Gastroesophageal sphincter (tissue), 3 donors: ENCODE results near the gene BMP5.

Experiments
- CTCF ChIP-seq, 4 experiments: fragments of 200-600 bp in 2 of 4; fragments of 450-650 bp in 2 of 4; sonication (generic) in 1 of 4; IDR thresholded peaks; one replicate each; pipeline ENCODE4 v1.5.1; 2017 to 2019; ENCODE audit warnings: antibody characterized with exemption in 4 of 4, mild to moderate bottlenecking in 2 of 4, moderate library complexity in 2 of 4
- POLR2AphosphoS5 ChIP-seq: sonication (generic); formaldehyde crosslinking; IDR thresholded peaks from one replicate; pipeline ENCODE4 v1.6.1; 2017; ENCODE audit warnings: antibody characterized with exemption

- TF ChIP-seq CTCF (IDR thresholded peaks at IDR 0.05), result no peak
- TF ChIP-seq POLR2AphosphoS5, result no peak
Observed at GRCh38 chr6:55836945-55837344, 38.4 kb downstream of the BMP5 start.
